ENCODE results near the gene ZFP1.
A peak's percentile ranks its signal among the peaks of the same experiment; 100 is the strongest.
"Not testable (repeated sequence)": the region's sequence is repeated elsewhere in the genome, so short reads cannot be mapped to it uniquely, and the experiment has no call there.

Gene ZFP1

GRCh38 chr16:75195811-75196790 is 47.8 kb downstream of the ZFP1 start:
- Mint-ChIP-seq H3K27ac (no peak overlapping the region), H3K36me3 (no peaks in the 10 kb centered on the region), H3K9me3 (no peaks in the 10 kb centered on the region), H3K4me3 (no peak overlapping the region), H3K4me1 (peaks cover 6 to 26% of the 10 kb centered on the region in 2 donors), H3K27me3 (peaks cover 59 to 71% of the 10 kb centered on the region in 2 donors)
- ATAC-seq (replicated peaks) = no peak
- no peak for DNase-seq

- ATAC-seq (replicated peaks) = no peak
- Mint-ChIP-seq H3K36me3 (no peaks in the 10 kb centered on the region), H3K4me3 (no peak overlapping the region), H3K27me3 (peaks cover 59 to 77% of the 10 kb centered on the region in 2 donors), H3K9me3 (no peaks in the 10 kb centered on the region), H3K4me1 (peaks cover 10 to 31% of the 10 kb centered on the region in 2 donors), H3K27ac (no peak overlapping the region)
- DNase-seq = no peak
These were observed 48.5 kb downstream of the ZFP1 start for GRCh38 chr16:75196836-75197235.

GRCh38 chr16:75197522-75198134 is 49.3 kb downstream of the ZFP1 start:
- Mint-ChIP-seq H3K4me3 (no peak overlapping the region), H3K9me3 (no peaks in the 10 kb centered on the region), H3K4me1 (peaks cover 10 to 31% of the 10 kb centered on the region in 2 donors), H3K36me3 (no peaks in the 10 kb centered on the region), H3K27me3 (peaks cover 61 to 81% of the 10 kb centered on the region in 2 donors), H3K27ac (no peak overlapping the region)
- no peak for DNase-seq
- no peak for ATAC-seq (replicated peaks)

- Mint-ChIP-seq H3K27me3 (peaks cover 61 to 84% of the 10 kb centered on the region in 2 donors), H3K36me3 (no peaks in the 10 kb centered on the region), H3K9me3 (no peaks in the 10 kb centered on the region), H3K4me1 (peaks cover 10 to 31% of the 10 kb centered on the region in 2 donors), H3K4me3 (no peak overlapping the region), H3K27ac (no peak overlapping the region)
- DNase-seq (no peak), ATAC-seq (replicated peaks) (no peak)
These were observed 49.8 kb downstream of the ZFP1 start for GRCh38 chr16:75198135-75198600.

- no peak overlapping the region for H3K27ac Mint-ChIP-seq
- H3K27me3 Mint-ChIP-seq = peaks cover 50 to 60% of the 10 kb centered on the region in 2 donors
- no peak for ATAC-seq (replicated peaks)
These were observed 53.8 kb downstream of the ZFP1 start for GRCh38 chr16:75202069-75202590.

GRCh38 chr16:75203096-75203495 is 54.8 kb downstream of the ZFP1 start:
- DNase-seq (no peak), ATAC-seq (replicated peaks) (no peak)
- Mint-ChIP-seq H3K36me3 (no peaks in the 10 kb centered on the region), H3K27ac (no peak overlapping the region), H3K9me3 (no peaks in the 10 kb centered on the region), H3K4me3 (no peak overlapping the region), H3K4me1 (peaks cover 10 to 25% of the 10 kb centered on the region in 2 donors), H3K27me3 (peaks cover 40 to 58% of the 10 kb centered on the region in 2 donors)

More at GRCh38 chr16:75202069-75202590, 53.8 kb downstream of the ZFP1 start:
- Mint-ChIP-seq H3K4me1 (peaks cover 10 to 31% of the 10 kb centered on the region in 2 donors), H3K4me3 (no peak overlapping the region), H3K36me3 (no peaks in the 10 kb centered on the region), H3K9me3 (no peaks in the 10 kb centered on the region)
- no peak for DNase-seq

- ATAC-seq (replicated peaks) (no peak), DNase-seq (no peak)
- no peak overlapping the region for H3K4me3 Mint-ChIP-seq
- H3K27me3 Mint-ChIP-seq = peaks cover 38 to 59% of the 10 kb centered on the region in 2 donors
- no peaks in the 10 kb centered on the region for H3K36me3 Mint-ChIP-seq
- H3K27ac Mint-ChIP-seq = no peak overlapping the region
- no peaks in the 10 kb centered on the region for H3K9me3 Mint-ChIP-seq
- peaks cover 10 to 21% of the 10 kb centered on the region in 2 donors for H3K4me1 Mint-ChIP-seq
These were observed 55.5 kb downstream of the ZFP1 start for GRCh38 chr16:75203667-75204409.

GRCh38 chr16:75204410-75204758 is 56.1 kb downstream of the ZFP1 start:
- DNase-seq (no peak), ATAC-seq (replicated peaks) (no peak)
- Mint-ChIP-seq H3K4me1 (peaks cover 10 to 20% of the 10 kb centered on the region in 2 donors), H3K9me3 (no peaks in the 10 kb centered on the region), H3K4me3 (no peak overlapping the region), H3K27ac (no peak overlapping the region), H3K27me3 (peaks cover 38 to 59% of the 10 kb centered on the region in 2 donors), H3K36me3 (no peaks in the 10 kb centered on the region)

GRCh38 chr16:75204905-75205304 is 56.6 kb downstream of the ZFP1 start:
- H3K27me3 Mint-ChIP-seq = peaks cover 37 to 57% of the 10 kb centered on the region in 2 donors
- H3K4me1 Mint-ChIP-seq = peaks cover 10 to 14% of the 10 kb centered on the region in 2 donors
- not testable (repeated sequence) for DNase-seq; H3K9me3 Mint-ChIP-seq; H3K4me3 Mint-ChIP-seq; ATAC-seq (replicated peaks); H3K36me3 Mint-ChIP-seq; H3K27ac Mint-ChIP-seq

- not testable (repeated sequence) for H3K9me3 Mint-ChIP-seq; ATAC-seq (replicated peaks); H3K4me3 Mint-ChIP-seq; H3K27ac Mint-ChIP-seq; DNase-seq; H3K36me3 Mint-ChIP-seq
- peaks cover 8 to 11% of the 10 kb centered on the region in 2 donors for H3K4me1 Mint-ChIP-seq
- H3K27me3 Mint-ChIP-seq = peaks cover 33 to 51% of the 10 kb centered on the region in 2 donors
These were observed 57.1 kb downstream of the ZFP1 start for GRCh38 chr16:75205438-75205837.

- not testable (repeated sequence) for H3K4me1 Mint-ChIP-seq, H3K27ac Mint-ChIP-seq, H3K9me3 Mint-ChIP-seq, H3K36me3 Mint-ChIP-seq, DNase-seq, H3K4me3 Mint-ChIP-seq
- peak in 1 of 2 donors; percentile 17 for ATAC-seq (replicated peaks)
- H3K27me3 Mint-ChIP-seq = peaks cover 25 to 51% of the 10 kb centered on the region in 2 donors
These were observed 57.8 kb downstream of the ZFP1 start for GRCh38 chr16:75205961-75206748.

- no peaks in the 10 kb centered on the region for H3K36me3 Mint-ChIP-seq
- no peaks in the 10 kb centered on the region for H3K4me1 Mint-ChIP-seq
- no peaks in the 10 kb centered on the region for H3K9me3 Mint-ChIP-seq
- H3K27me3 Mint-ChIP-seq = peaks cover 22 to 46% of the 10 kb centered on the region in 2 donors
- DNase-seq (no peak), ATAC-seq (replicated peaks) (peak; percentile 41 to 62)
- H3K4me3 Mint-ChIP-seq = no peak within 1 kb of the TSS
- no peak within 1 kb of the TSS for H3K27ac Mint-ChIP-seq
These were observed 58.6 kb downstream of the ZFP1 start, which contains the start of gene CTRB2 for GRCh38 chr16:75206749-75207451. TSS of gene CTRB2 (minus strand) at chr16:75207161. CDS start at chr16:75207141, 20 bp downstream.

GRCh38 chr16:75207831-75208230 is 59.5 kb downstream of the ZFP1 start:
- no peaks in the 10 kb centered on the region for H3K36me3 Mint-ChIP-seq
- no peak overlapping the region for H3K4me3 Mint-ChIP-seq
- DNase-seq (no peak), ATAC-seq (replicated peaks) (no peak)
- no peaks in the 10 kb centered on the region for H3K9me3 Mint-ChIP-seq
- no peaks in the 10 kb centered on the region for H3K4me1 Mint-ChIP-seq
- peaks cover 25 to 43% of the 10 kb centered on the region in 2 donors for H3K27me3 Mint-ChIP-seq
- H3K27ac Mint-ChIP-seq = no peak overlapping the region

Measured in stimulated activated naive B cell treated with anti-CD40 and anti-IgM and Interleukin-4, amounts not matched to agents 10 μg/mL and 1 μg/mL and 100 μg/mL, for 72 hours (primary cell).